Measurements from ENCODE around the gene ATP1A1.

Gene ATP1A1

GRCh38 chr1:116340506-116341231 is 32.4 kb upstream of the ATP1A1 start:
- H3K27me3 ChIP-seq (replicated peaks; ENCODE audit: insufficient read depth, low read length) = no peaks in the 10 kb centered on the region
- no peak overlapping the region for H3K9ac ChIP-seq (ENCODE audit: low read length)
- no peak for DNase-seq
- H3K4me3 ChIP-seq (ENCODE audit: low read length) = no peak overlapping the region
- H3F3A ChIP-seq (ENCODE audit: insufficient read depth, low read length) = no peaks in the 10 kb centered on the region
- no peaks in the 10 kb centered on the region for H3K9me3 ChIP-seq (replicated peaks; ENCODE audit: insufficient read depth, low read length)
- H3K36me3 ChIP-seq (replicated peaks; ENCODE audit: insufficient read depth, low read length) = no peaks in the 10 kb centered on the region
- no peaks in the 10 kb centered on the region for H3K9me2 ChIP-seq (replicated peaks; ENCODE audit: insufficient read depth, low read length)
- H3K4me2 ChIP-seq (ENCODE audit: low read depth, low read length) = no peak overlapping the region
- H2AFZ ChIP-seq (ENCODE audit: low read length) = no peak overlapping the region
- TF ChIP-seq CTCF (IDR thresholded peaks at IDR 0.05; ENCODE audit: low read length) = no peak
- TF ChIP-seq EZH2 (optimal IDR thresholded peaks at IDR 0.05; ENCODE audit: low read depth, low read length) = no peak
- no peak for TF ChIP-seq EZH2phosphoT487 (IDR thresholded peaks at IDR 0.05; ENCODE audit: low read length)
- H3K4me1 ChIP-seq (ENCODE audit: low read length) = no peaks in the 10 kb centered on the region
- H4K20me1 ChIP-seq (ENCODE audit: insufficient read depth, low read length) = no peaks in the 10 kb centered on the region
- H3K27ac ChIP-seq (ENCODE audit: low read length) = no peak overlapping the region
- H3K79me2 ChIP-seq (ENCODE audit: low read length) = no peaks in the 10 kb centered on the region

GRCh38 chr1:116343019-116343418 is 30.0 kb upstream of the ATP1A1 start:
- no peaks in the 10 kb centered on the region for H3K4me1 ChIP-seq (ENCODE audit: low read length)
- no peaks in the 10 kb centered on the region for H3K9me3 ChIP-seq (replicated peaks; ENCODE audit: insufficient read depth, low read length)
- H3K79me2 ChIP-seq (ENCODE audit: low read length) = no peaks in the 10 kb centered on the region
- no peaks in the 10 kb centered on the region for H4K20me1 ChIP-seq (ENCODE audit: insufficient read depth, low read length)
- no peak overlapping the region for H3K4me2 ChIP-seq (ENCODE audit: low read depth, low read length)
- no peaks in the 10 kb centered on the region for H3F3A ChIP-seq (ENCODE audit: insufficient read depth, low read length)
- no peaks in the 10 kb centered on the region for H3K36me3 ChIP-seq (replicated peaks; ENCODE audit: insufficient read depth, low read length)
- H3K4me3 ChIP-seq (ENCODE audit: low read length) = no peak overlapping the region
- H3K27ac ChIP-seq (ENCODE audit: low read length) = no peak overlapping the region
- no peak overlapping the region for H2AFZ ChIP-seq (ENCODE audit: low read length)
- no peak overlapping the region for H3K9ac ChIP-seq (ENCODE audit: low read length)
- DNase-seq = no peak
- no peaks in the 10 kb centered on the region for H3K27me3 ChIP-seq (replicated peaks; ENCODE audit: insufficient read depth, low read length)
- TF ChIP-seq CTCF (IDR thresholded peaks at IDR 0.05; ENCODE audit: low read length) (no peak), EZH2 (optimal IDR thresholded peaks at IDR 0.05; ENCODE audit: low read depth, low read length) (no peak), EZH2phosphoT487 (IDR thresholded peaks at IDR 0.05; ENCODE audit: low read length) (no peak)
- H3K9me2 ChIP-seq (replicated peaks; ENCODE audit: insufficient read depth, low read length) = no peaks in the 10 kb centered on the region

GRCh38 chr1:116345011-116345410 is 28.0 kb upstream of the ATP1A1 start:
- no peaks in the 10 kb centered on the region for H3K36me3 ChIP-seq (replicated peaks; ENCODE audit: insufficient read depth, low read length)
- no peak overlapping the region for H3K9ac ChIP-seq (ENCODE audit: low read length)
- H3K79me2 ChIP-seq (ENCODE audit: low read length) = no peaks in the 10 kb centered on the region
- H3K27me3 ChIP-seq (replicated peaks; ENCODE audit: insufficient read depth, low read length) = no peaks in the 10 kb centered on the region
- H3K9me2 ChIP-seq (replicated peaks; ENCODE audit: insufficient read depth, low read length) = no peaks in the 10 kb centered on the region
- no peaks in the 10 kb centered on the region for H3F3A ChIP-seq (ENCODE audit: insufficient read depth, low read length)
- DNase-seq = no peak
- no peaks in the 10 kb centered on the region for H3K4me1 ChIP-seq (ENCODE audit: low read length)
- H4K20me1 ChIP-seq (ENCODE audit: insufficient read depth, low read length) = no peaks in the 10 kb centered on the region
- no peak overlapping the region for H3K27ac ChIP-seq (ENCODE audit: low read length)
- no peak overlapping the region for H2AFZ ChIP-seq (ENCODE audit: low read length)
- H3K4me2 ChIP-seq (ENCODE audit: low read depth, low read length) = no peak overlapping the region
- no peak for TF ChIP-seq EZH2phosphoT487 (IDR thresholded peaks at IDR 0.05; ENCODE audit: low read length)
- TF ChIP-seq CTCF (IDR thresholded peaks at IDR 0.05; ENCODE audit: low read length) = no peak
- TF ChIP-seq EZH2 (optimal IDR thresholded peaks at IDR 0.05; ENCODE audit: low read depth, low read length) = no peak
- H3K9me3 ChIP-seq (replicated peaks; ENCODE audit: insufficient read depth, low read length) = no peaks in the 10 kb centered on the region
- no peak overlapping the region for H3K4me3 ChIP-seq (ENCODE audit: low read length)

All from MM.1S (cell line).